GM23248 (cell line): Measurements from ENCODE around the gene ARHGAP26.

Source experiments
- EZH2 ChIP-seq: fragments of 200-600 bp; sonication (generic); IDR thresholded peaks from 2 replicates; pipeline ENCODE4 v1.6.1; 2018; ENCODE audit warnings: antibody characterized with exemption, mild to moderate bottlenecking; ENCODE audit not compliant: insufficient read depth, poor library complexity, severe bottlenecking
- EZH2phosphoT487 ChIP-seq: fragments of 200-600 bp; sonication (generic); IDR thresholded peaks from 2 replicates; pipeline ENCODE4 v1.6.1; 2018; ENCODE audit warnings: antibody characterized with exemption, moderate library complexity, mild to moderate bottlenecking, low read depth; ENCODE audit not compliant: insufficient read depth

DNA sequence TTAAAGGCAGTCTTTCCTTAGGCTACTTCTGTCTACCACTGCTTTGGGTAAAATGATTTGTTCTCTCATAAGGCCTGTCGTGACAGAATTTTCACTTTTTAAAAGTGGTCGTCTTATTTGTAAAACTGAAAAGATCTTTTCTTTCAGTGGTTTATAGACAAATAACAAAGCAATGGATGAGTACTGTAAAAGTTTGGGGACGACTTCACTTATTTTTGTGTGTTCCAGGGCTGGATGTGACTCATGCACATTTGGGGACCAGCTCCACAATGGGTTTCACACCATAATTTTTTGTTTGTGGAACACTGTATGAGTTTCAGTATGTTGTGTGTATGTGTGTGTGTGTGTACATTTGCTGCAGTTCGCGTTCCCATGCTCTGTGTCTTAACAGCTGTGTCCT, 53.6 kb downstream of the ARHGAP26 start:
- TF ChIP-seq EZH2phosphoT487, result no peak
- TF ChIP-seq EZH2, result no peak
